Peyer's patch (tissue), 4 donors: ENCODE data around the gene OR1F1.

ENCODE experiments used
- CTCF ChIP-seq, 6 experiments: fragments of 450-650 bp in 4 of 6; fragments of 200-600 bp in 2 of 6; sonication (generic) in 1 of 6; IDR thresholded peaks; one replicate each; pipeline ENCODE4 v1.5.1; 2017 to 2019; ENCODE audit warnings: antibody characterized with exemption in 6 of 6, mild to moderate bottlenecking in 3 of 6, moderate library complexity in 1 of 6
- POLR2A ChIP-seq, 2 donors: fragments of 450-650 bp; IDR thresholded peaks; one replicate each; pipeline ENCODE4 v1.5.1; 2017; ENCODE audit warnings: antibody characterized with exemption in 2 of 2, mild to moderate bottlenecking in 2 of 2, moderate library complexity in 2 of 2

GRCh38 chr16:3152991-3153368 is 35.0 kb upstream of the OR1F1 start:
- TF ChIP-seq CTCF (IDR thresholded peaks at IDR 0.05) (no peak), POLR2A (IDR thresholded peaks at IDR 0.05) (no peak)
